Adrenal gland (tissue), 12 donors: ENCODE results near the gene TMEM141. TPM values are rescaled to one million over a fixed set of nuclear protein-coding genes. Genes with fewer than 3 reads are reported as not detected.
"Not testable (repeated sequence)": the region's sequence is repeated elsewhere in the genome, so short reads cannot be mapped to it uniquely, and the experiment has no call there.

Experiments
- DNase-seq, 7 donors: peaks; one replicate each; pipeline ENCODE4 v3.0.0-alpha.2; 2019 to 2020
- H3K27ac ChIP-seq, 5 donors: fragments of 200-600 bp; sonication (generic) in 4 of 5; 1 replicate in 3 of 5; 2 replicates in 2 of 5; pipeline versions ENCODE4 v1.5.1 to v1.8.0; 2016 to 2020; ENCODE audit warnings: mild to moderate bottlenecking in 1 of 5
- H3K27me3 ChIP-seq: fragments of 200-600 bp; 2 replicates; pipeline ENCODE4 v1.8.0; 2021
- H3K36me3 ChIP-seq, 2 donors: fragments of 200-600 bp; replicated peaks in 1 of 2; 1 replicate in 1 of 2; 2 replicates in 1 of 2; pipeline versions ENCODE4 v1.5.1 to v1.8.0; 2018 to 2022
- H3K4me1 ChIP-seq, 2 donors: fragments of 200-600 bp; replicated peaks in 1 of 2; 1 replicate in 1 of 2; 2 replicates in 1 of 2; pipeline versions ENCODE4 v1.5.1 to v1.8.0; 2018 to 2021
- H3K4me3 ChIP-seq, 4 donors: fragments of 200-600 bp; sonication (generic) in 3 of 4; one replicate each; pipeline ENCODE4 v1.5.1; 2016 to 2018
- H3K9me3 ChIP-seq, 3 donors: fragments of 200-600 bp; sonication (generic) in 1 of 3; replicated peaks in 1 of 3; 1 replicate in 2 of 3; 2 replicates in 1 of 3; pipeline versions ENCODE4 v1.5.1 to v1.8.0; 2016 to 2021
- POLR2A ChIP-seq, 2 donors: fragments of 450-650 bp; IDR thresholded peaks; one replicate each; pipeline ENCODE4 v1.6.1; 2017; ENCODE audit warnings: antibody characterized with exemption in 2 of 2, mild to moderate bottlenecking in 2 of 2, moderate library complexity in 1 of 2
- whole genome bisulfite sequencing, 4 donors: extraction: QIAGEN DNeasy Blood & Tissue Kit in 2 of 4; methylation state at CpG; one replicate each; pipeline versions ENCODE4 v1.1.5 to v1.1.7; 2013 to 2017; 5-methylcytosine and 5-hydroxymethylcytosine counted together
- intact Hi-C, 2 donors: fragments of 100-400 bp; cut with DNase I; formaldehyde crosslinking; loops; one replicate each; pipeline versions ENCODE4 v1.14.1 to v1.15.0; 2022 to 2023
- polyA plus RNA-seq, 3 donors: library from polyadenylated mRNA; stranded (reverse); fragments of 200-250 nt in 2 of 3; fragments of 350-450 nt in 1 of 3; fragmentation: Illumina TruSeq in 1 of 3; extraction: RNeasy Lipid Tissue Mini Kit (QIAGEN cat#74804) in 1 of 3; gene quantifications; one replicate each; pipeline ENCODE4 v1.2.3, GENCODE V29; 2013 to 2014
- total RNA-seq, 9 donors: library from RNA; depleted of rRNA in 4 of 9; stranded (reverse); fragments of >200 nt in 4 of 9; fragments of 120-200 nt in 1 of 9; fragmentation: NEBNext Ultra II Directional in 1 of 9; extraction: Animal tissue kit (Norgen Biotek cat#: 25700) in 1 of 9; gene quantifications; one replicate each; pipeline versions ENCODE4 v1.1.0 to v1.2.4, GENCODE V29; 2013 to 2023
- TF ChIP-seq, protein P1 (sequence below), 6 experiments: fragments of 450-650 bp in 4 of 6; fragments of 200-600 bp in 2 of 6; sonication (generic) in 1 of 6; IDR thresholded peaks; 1 replicate in 5 of 6; 2 replicates in 1 of 6; pipeline versions ENCODE4 v1.5.1 to v1.8.0; 2016 to 2021; ENCODE audit warnings: antibody characterized with exemption in 6 of 6, mild to moderate bottlenecking in 2 of 6, moderate library complexity in 1 of 6
- donor health status: healthy with polysubstance abuse.
- donor health status: Bipolar disorder and iron deficiency.
- donor health status: DM: yes; HTN: yes; CAD: no.
- donor health status: DM: no; HTN: no; CAD: no.
- donor health status: DM: no; HTN: no; CAD: no.
- donor health status: DM: yes; HTN: yes; CAD: no.

The TMEM141 gene
- total and polyA plus RNA-seq, 12 donors = 31.3 to 94.8 (median 58.9) TPM

GRCh38 chr9:136759436-136760325 is 31.5 kb upstream of the TMEM141 start:
- no peak for TF ChIP-seq POLR2A (IDR thresholded peaks at IDR 0.05)
- TF ChIP-seq, protein P1, sequence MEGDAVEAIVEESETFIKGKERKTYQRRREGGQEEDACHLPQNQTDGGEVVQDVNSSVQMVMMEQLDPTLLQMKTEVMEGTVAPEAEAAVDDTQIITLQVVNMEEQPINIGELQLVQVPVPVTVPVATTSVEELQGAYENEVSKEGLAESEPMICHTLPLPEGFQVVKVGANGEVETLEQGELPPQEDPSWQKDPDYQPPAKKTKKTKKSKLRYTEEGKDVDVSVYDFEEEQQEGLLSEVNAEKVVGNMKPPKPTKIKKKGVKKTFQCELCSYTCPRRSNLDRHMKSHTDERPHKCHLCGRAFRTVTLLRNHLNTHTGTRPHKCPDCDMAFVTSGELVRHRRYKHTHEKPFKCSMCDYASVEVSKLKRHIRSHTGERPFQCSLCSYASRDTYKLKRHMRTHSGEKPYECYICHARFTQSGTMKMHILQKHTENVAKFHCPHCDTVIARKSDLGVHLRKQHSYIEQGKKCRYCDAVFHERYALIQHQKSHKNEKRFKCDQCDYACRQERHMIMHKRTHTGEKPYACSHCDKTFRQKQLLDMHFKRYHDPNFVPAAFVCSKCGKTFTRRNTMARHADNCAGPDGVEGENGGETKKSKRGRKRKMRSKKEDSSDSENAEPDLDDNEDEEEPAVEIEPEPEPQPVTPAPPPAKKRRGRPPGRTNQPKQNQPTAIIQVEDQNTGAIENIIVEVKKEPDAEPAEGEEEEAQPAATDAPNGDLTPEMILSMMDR (IDR thresholded peaks at IDR 0.05) = no peak
- intact Hi-C loops = no loop called here
- Histone ChIP-seq H3K27me3 (no peaks in the 10 kb centered on the region), H3K36me3 (no peaks in the 10 kb centered on the region), H3K9me3 (no peaks in the 10 kb centered on the region), H3K4me3 (no peak overlapping the region), H3K27ac (no peak overlapping the region), H3K4me1 (no peaks in the 10 kb centered on the region)
- no peak for DNase-seq
- WGBS, 4 donors = 69 to 82% (median 75%) methylated on average over 15 to 27 of the region's 27 CpGs

GRCh38 chr9:136760424-136760823 is 30.7 kb upstream of the TMEM141 start:
- no peak for TF ChIP-seq POLR2A (IDR thresholded peaks at IDR 0.05)
- TF ChIP-seq, protein P1 (IDR thresholded peaks at IDR 0.05) = no peak
- H3K9me3 ChIP-seq = no peaks in the 10 kb centered on the region
- 68 to 82% (median 72%) methylated on average over 4 to 25 of the region's 25 CpGs for WGBS, 4 donors
- intact Hi-C loops = no loop called here
- H3K27ac ChIP-seq = no peak overlapping the region
- no peaks in the 10 kb centered on the region for H3K27me3 ChIP-seq
- H3K4me3 ChIP-seq = no peak overlapping the region
- peak in 1 of 7 donors; percentile 12 for DNase-seq
- no peaks in the 10 kb centered on the region for H3K36me3 ChIP-seq
- no peaks in the 10 kb centered on the region for H3K4me1 ChIP-seq

GRCh38 chr9:136760834-136761544 is 30.2 kb upstream of the TMEM141 start:
- H3K9me3 ChIP-seq, H3K27me3 ChIP-seq, H3K36me3 ChIP-seq, H3K27ac ChIP-seq, H3K4me1 ChIP-seq, intact Hi-C loops, H3K4me3 ChIP-seq: not testable (repeated sequence)
- 33 to 41% (median 39%) methylated on average over 22 of the region's 22 CpGs for WGBS, 4 donors
- TF ChIP-seq, protein P1 (IDR thresholded peaks at IDR 0.05) = peak in 4 of 6 experiments; percentile 28 to 41 (median 34)
- peak in 6 of 7 donors; percentile 51 to 76 (median 64) for DNase-seq

- intact Hi-C loops = no loop called here
Observed at GRCh38 chr9:136761545-136761981, 29.6 kb upstream of the TMEM141 start.

More at GRCh38 chr9:136761545-136761981, 29.6 kb upstream of the TMEM141 start:
- no peaks in the 10 kb centered on the region for H3K9me3 ChIP-seq
- WGBS, 4 donors = 64 to 83% (median 75%) methylated on average over 8 to 13 of the region's 13 CpGs
- no peaks in the 10 kb centered on the region for H3K36me3 ChIP-seq
- no peaks in the 10 kb centered on the region for H3K4me1 ChIP-seq
- H3K27me3 ChIP-seq = no peaks in the 10 kb centered on the region
- DNase-seq = no peak
- H3K4me3 ChIP-seq = no peak overlapping the region
- no peak overlapping the region for H3K27ac ChIP-seq
- TF ChIP-seq, protein P1 (IDR thresholded peaks at IDR 0.05) = no peak
- TF ChIP-seq POLR2A (IDR thresholded peaks at IDR 0.05) = no peak
